Jurkat, Clone E6-1 (cell line): ENCODE measurements around the gene SLC25A12.
"Not testable (repeated sequence)": the region's sequence is repeated elsewhere in the genome, so short reads cannot be mapped to it uniquely, and the experiment has no call there.

ENCODE experiments used
- DNase-seq: peaks from one replicate; pipeline ENCODE4 v3.0.0-alpha.2; 2011; ENCODE audit warnings: low read depth, low spot score
- H3K4me3 ChIP-seq: 2 replicates; pipeline ENCODE4 v1.5.1; 2011; ENCODE audit warnings: mild to moderate bottlenecking, low read length, control low read depth, moderate library complexity

The SLC25A12 gene

DNA sequence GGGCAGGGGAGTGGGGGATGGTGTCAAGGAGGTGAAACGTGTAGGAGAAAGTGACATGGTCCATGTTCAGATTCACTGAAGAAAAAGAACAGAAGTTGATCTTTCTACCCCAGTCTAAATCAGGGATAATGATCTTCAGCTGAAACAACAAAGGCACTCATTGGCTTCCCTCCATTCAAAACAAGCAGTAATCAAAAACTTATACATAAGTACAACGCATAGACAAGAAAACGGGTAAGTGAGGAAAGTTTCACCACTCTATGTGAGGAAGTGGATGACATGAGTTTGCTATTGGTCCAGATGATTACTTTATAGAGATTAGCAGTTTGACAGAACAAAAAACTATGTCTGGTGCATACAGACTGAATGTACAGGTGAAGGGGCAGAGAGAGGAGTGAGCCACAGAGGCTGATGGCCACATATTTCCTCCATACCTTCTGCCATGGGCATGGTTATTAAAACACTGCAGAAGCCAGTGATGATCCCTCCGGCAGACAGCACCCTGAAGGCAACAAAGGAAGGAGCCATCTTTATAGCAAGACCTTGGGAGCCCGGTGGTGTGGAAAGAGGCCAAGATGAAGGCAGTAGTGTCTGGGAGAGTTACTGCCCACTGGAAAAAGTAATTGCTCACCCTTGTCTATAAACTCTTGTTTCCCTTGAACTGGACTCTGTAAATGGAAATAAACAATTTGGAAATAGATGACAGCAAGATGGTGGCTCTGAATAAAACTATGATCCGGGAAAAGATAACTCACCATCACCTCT, 57.7 kb downstream of the SLC25A12 start:
- no peak overlapping the region for H3K4me3 ChIP-seq
- no peak for DNase-seq

DNA sequence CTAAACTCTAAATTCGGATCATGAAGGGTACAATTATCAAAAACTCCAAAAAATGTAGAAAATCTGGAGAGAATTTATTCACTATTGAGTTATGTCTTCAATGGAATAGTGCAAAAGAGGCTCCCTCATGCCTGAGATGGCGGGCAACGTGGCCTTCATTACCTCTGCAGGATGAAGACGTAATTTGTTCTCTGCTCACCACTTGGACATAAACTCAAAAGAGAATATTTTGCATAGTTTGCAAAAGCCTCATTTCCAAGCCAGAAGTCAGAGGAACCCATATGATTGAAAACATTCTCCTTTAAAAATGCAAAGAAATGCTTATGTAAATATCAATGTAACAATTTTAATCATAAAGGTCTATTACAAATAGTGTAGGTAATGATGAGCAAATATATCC, 58.7 kb downstream of the SLC25A12 start:
- H3K4me3 ChIP-seq: no peak overlapping the region
- no peak for DNase-seq

DNA sequence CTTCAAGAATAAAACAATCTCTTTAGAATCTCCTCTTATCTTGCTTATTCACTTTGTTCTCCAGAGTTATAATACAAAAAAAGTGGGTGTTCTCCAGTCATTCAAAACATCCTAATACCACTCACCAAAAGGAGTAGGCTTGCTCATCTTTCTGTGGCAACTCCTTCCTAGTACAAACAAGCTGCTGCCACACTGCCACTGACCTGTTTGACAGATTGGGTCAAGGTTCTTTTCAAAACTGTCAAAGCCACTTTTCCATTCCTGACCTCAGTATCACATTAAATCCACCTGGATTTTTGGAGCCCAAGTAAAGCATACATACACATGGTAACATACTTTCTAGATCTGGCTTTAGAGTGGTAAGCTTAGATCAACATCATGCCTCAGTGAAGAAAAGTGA, 59.8 kb downstream of the SLC25A12 start:
- no peak overlapping the region for H3K4me3 ChIP-seq
- no peak for DNase-seq

DNA sequence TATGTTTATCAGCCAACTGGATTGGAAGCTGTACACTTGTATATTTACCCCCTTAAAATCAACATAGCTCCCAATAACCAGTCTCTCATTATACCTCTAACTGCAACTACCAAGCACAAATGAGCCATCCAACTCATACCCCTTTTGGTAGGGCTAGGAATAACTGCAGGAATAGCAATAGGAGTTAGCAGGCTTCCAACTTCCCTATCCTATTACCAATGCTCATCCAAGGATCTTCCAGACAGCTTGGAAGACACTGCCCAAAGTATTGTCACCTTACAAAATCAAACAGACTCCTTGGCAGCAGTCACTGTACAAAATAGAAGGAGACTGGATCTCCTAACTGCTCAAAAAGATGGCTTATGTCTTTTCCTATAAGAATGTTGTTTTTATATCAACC, 61.6 kb downstream of the SLC25A12 start:
- H3K4me3 ChIP-seq: no peak overlapping the region
- no peak for DNase-seq

DNA sequence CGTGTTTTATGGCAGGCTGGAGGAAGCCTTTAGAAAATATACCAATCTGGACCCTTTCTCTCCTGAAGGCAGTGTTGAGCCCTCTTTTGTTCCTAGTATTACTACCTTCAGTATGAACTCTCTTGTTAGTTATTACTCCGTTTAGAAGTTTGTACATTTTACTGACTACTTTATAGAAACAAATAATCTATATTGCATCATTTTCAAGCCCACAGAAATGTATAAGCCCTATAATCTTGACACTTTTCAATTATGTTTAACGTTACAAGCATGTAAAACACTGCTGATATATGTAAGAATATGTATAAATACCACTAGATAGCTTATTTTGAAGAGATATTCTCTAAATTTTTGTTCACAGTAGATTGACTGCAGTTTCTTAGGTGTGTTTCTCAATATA, 64.0 kb downstream of the SLC25A12 start:
- DNase-seq: no peak
- H3K4me3 ChIP-seq: no peak overlapping the region

DNA sequence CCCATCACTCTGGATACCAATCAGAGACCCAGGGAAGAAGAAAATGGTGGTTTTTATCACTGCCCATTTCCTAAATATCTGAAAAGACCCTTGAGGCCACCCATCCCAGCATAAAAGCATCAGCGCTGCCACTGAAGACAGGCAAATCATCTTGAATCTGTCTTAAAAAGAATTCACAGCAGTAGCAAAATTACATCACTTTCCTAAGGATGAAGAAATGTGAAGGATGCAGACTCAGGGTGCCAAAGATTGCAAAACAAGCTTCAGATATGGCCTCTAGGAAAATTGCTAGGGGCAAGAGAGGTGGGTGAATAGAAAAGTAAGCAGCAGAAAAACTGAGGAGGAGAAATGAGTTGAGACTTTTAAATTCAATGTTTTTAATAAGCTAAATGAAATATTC, 70.0 kb downstream of the SLC25A12 start:
- no peak overlapping the region for H3K4me3 ChIP-seq
- DNase-seq: no peak

DNA sequence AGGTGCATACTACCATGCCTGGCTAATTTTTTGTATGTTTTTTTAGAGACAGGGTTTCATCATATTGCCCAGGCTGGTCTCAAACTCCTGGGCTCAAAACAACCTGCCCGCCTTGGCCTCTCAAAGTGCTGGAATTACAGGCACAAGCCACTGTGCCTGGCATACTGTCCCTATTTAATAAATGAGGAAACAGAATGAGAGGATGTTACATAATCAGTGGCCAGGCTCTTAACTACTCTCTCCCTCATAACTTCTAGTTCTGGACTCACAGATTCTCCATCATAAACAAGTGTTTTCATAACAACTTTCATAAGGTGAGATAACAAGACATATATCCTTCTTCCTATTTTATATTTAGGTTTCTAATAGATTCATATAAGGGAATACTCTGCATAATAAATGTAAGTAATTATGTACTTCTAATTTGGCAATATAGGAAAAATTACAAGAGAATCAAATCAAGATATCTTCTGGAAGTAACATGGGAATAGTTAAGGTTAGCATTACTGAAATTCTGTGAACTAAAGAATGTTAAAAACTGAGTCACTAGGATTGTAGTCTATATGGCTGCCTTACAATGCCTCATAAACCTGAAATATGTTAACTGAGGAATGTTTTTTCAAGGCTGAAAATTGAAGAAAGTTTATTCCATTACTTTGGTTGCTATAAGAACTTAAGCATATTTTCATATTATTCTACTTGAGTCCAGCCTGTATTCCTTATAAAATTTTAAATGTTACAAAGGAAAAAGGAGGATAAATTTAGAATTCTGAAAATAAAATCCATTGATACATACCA, 71.3 kb downstream of the SLC25A12 start:
- no peak overlapping the region for H3K4me3 ChIP-seq
- no peak for DNase-seq

DNA sequence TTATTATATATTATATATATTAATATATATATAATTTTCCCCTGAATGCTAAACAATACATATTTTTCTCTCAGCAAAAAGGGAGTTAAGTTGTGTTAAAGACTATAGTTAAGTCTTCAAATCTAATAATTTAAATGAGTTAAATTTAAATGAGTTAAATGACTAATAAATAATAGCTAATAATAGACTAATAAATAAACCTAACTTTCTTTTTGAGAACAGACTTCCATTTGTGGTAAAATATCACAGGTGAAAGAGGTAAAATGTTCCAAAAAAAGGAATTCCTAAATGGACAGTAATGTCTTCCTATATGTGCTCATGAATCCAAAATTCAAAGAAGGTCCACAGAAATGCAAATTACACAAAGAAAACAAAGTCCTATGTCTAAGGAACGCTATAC, 74.6 kb downstream of the SLC25A12 start:
- H3K4me3 ChIP-seq: no peak overlapping the region
- no peak for DNase-seq

DNA sequence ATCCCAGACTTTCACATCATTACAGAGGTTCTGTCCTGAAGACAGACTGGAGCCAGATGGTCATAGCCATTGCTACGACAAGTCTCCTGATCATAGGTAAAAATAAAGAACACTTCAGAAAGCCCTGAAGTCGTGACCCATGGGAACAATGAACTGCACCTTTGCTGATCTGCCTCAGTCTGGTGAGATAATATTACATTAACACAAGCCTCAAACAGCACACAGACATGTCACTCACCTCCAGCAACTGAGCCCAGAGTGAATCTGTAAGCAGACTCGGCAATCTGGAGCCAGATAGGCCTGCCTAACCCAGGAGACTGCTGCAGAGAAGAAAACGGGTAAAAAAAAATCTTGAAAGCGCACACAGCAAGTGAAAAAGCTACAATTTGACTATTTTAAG, 79.2 kb downstream of the SLC25A12 start:
- H3K4me3 ChIP-seq: no peak overlapping the region
- DNase-seq: no peak

DNA sequence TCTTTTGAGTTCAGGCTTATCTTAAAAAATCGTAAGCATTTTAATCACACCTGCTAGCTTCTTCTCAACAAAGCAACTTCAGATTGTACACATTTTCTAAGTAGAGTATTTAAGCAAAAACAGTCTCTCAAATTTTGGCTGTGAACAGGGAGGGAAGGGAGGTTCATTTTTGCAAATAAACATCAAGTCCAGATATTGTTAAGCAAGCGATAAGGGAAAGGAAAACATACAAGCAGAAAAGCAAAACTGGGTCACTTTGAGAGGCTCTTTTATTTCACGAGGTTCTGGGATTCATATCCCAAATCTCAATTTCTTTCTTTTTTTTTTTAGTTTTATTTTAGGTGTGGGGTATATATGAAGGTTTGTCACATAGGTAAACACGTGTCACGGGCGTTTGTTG, 79.9 kb downstream of the SLC25A12 start:
- no peak overlapping the region for H3K4me3 ChIP-seq
- no peak for DNase-seq

DNA sequence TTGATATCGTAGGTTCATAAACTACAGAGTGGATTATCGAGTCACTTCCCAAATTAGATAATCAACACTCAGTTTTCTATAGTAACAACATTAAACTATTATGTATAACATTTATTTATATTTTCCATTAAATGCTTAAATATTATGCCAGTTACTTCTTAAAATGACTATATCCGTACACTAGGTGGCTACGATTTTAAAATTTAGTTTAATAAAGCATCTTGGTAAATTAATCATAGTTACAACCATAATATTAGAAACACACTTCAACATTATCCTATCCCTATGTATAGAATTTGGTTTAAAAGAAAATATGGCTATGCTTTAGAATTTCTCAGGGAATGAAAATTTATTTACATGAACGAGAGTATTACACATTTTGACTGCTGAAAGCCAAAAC, 80.3 kb downstream of the SLC25A12 start:
- H3K4me3 ChIP-seq: no peak overlapping the region
- no peak for DNase-seq

DNA sequence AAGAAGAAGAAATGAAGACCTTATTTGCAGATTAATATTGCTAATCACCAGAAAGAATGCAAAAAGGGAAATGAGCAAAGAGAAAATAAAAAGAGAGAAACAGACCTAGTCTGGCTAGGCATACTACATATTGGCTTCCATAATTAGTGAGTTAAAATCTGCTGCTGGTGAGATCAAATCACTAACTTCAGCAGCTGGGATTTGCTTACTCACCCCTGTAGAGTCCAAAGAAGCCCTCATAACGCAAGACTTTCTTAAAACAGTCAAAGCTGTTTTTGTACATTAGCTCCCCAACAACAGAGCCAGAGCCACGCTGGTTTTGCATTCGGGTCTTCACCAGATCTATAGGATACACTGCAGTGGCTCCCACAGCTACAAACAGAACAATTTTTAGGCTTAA, 80.9 kb downstream of the SLC25A12 start:
- H3K4me3 ChIP-seq: no peak overlapping the region
- DNase-seq: no peak

DNA sequence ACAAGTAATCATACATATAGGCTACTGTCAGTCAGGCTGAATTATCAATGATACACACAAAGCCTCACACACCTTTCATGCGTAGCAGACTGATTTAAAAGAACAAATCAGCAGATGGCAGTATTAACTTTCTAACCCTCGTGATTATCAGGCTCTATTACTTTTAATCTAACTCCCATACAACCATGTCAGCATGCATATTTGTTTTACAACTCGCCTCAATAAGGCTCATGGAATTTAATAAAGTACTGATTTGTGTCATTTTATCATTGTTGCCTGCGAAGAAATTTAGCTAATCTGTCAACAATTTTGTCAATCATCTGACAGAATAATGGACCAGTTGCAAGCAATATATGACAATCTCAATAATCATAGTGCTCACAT, 82.8 kb downstream of the SLC25A12 start:
- peak; percentile 37 for DNase-seq
- H3K4me3 ChIP-seq: no peak overlapping the region

DNA sequence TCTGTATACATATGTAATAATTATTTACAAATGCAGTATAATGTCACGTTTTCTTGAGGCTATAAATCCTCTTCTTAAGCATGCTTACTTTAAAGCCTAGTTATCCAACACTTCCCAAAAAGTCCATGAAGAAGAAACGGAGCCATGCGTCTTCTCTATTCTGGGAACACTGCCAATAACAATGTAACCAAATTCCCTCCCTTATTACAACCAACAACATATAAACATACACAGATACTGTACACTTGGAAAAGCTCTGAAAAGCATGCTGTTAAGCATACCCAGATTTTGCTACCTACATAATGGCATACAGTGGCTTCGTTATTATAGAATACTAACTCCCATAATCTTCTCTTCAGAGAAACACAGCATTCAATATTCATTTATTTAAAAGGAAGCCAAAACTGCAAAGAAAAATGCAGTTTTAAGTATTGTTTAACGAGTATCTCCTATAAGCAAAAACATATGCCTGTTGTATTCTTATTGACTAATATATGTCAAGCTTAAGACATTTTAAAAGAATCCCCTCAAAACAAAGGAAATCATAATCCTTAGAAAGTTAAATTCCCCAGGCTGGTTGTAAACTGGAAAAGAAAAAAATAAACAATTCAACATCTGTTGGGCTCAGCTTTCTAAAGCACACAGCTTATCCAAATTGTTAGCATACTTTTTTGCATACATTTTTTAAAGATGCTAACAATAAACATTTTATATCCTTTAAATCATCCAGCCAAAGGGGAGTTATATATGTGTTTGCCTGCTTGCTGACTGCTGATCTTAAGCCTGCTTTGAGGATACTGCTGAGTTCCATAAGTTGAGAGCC, 83.4 kb downstream of the SLC25A12 start:
- DNase-seq: no peak
- H3K4me3 ChIP-seq: no peak overlapping the region

DNA sequence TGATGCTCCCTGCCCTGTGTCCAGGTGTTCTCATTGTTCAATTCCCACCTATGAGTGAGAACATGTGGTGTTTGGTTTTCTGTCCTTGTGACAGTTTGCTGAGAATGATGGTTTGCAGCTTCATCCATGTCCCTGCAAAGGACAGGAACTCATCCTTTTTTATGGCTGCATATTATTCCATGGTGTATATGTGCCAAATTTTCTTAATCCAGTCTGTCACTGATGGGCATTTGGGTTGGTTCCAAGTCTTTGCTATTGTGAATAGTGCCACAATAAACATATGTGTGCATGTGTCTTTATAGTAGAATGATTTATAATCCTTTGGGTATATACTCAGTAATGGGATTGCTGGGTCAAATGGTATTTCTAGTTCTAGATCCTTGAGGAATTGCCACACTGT, 85.2 kb downstream of the SLC25A12 start:
- not testable (repeated sequence) for H3K4me3 ChIP-seq, DNase-seq

DNA sequence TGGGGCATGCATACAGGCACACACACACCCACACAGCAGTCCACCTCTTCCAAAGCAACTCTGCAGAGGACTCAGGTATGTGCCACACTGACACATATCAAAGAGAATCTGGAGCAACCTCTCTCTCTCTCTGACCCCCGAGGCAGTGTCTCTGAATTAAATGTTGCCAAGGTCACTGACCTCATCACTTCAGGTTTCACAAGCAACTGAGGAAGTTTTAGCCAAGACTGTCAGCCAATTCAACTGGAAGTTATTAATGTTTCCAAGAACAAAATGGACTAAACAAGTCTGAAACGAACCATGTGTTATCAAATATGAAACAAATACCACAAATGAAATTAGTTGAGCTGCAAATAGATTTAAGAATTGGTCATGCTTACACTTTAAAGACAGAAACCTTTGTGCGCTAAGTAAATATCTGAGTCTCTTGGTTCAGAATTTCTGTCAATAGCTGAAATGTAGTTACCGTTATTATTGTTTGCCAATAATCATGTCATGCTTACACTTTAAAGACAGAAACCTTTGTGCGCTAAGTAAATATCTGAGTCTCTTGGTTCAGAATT, 86.1 kb downstream of the SLC25A12 start:
- DNase-seq: no peak

DNA sequence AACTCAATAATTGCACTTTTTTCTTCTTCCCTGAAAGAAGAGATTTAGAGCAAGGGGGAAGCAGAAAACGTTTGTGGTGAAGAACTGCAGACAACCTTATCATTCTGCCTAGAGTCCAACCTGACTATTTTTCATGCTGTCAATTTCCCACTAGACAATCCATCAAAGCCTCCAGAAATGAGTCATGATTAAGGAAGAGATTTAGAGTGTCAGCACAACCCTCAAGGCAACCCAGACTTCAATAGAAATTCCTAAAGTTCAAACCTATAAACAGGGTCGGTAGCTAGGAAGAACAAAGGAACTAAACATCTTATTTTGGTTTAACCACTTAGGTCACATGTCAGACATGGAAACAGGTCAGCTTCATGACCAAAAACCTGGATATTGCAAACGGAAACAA, 86.9 kb downstream of the SLC25A12 start:
- DNase-seq: no peak

More for the DNA sequence above, 86.1 kb downstream of the SLC25A12 start:
- H3K4me3 ChIP-seq: no peak overlapping the region

DNA sequence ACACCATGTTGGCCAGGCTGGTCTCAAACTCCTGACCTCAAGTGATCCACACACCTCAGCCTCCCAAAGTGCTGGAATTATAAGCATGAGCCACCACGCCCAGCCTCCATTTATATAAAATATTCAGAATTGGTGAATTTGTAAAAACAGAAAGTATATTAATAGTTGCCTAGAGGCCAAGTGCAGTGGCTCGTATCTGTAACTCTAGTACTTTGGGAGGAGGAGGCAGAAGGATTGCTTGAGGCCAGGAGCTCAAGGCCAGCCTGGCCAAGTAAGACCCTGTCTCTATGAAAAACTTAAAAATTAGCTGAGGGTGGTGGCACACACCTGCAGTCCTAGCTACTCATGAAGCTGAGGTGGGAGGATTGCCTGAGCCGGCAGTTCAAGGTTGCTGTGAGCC, 89.6 kb downstream of the SLC25A12 start:
- DNase-seq: no peak
- no peak overlapping the region for H3K4me3 ChIP-seq

More for the DNA sequence above, 86.9 kb downstream of the SLC25A12 start:
- H3K4me3 ChIP-seq: no peak overlapping the region

DNA sequence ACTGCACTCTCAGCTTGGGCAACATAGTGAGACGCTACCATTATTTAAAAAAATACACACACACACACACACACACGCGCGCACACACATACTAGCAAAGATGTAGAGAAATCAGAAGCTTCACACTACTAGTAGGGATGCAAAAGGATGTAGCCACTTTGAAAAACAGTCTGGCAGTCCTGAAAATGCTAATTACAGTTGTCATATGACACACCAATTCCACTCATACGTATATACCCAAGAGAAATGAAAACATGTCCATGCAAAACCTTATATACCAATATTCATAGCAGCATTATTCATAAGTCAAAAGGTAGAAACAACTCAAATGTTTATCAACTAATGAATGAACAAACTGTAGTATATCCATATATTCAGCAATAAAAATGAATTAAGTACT, 90.3 kb downstream of the SLC25A12 start:
- DNase-seq: no peak
- H3K4me3 ChIP-seq: no peak overlapping the region

DNA sequence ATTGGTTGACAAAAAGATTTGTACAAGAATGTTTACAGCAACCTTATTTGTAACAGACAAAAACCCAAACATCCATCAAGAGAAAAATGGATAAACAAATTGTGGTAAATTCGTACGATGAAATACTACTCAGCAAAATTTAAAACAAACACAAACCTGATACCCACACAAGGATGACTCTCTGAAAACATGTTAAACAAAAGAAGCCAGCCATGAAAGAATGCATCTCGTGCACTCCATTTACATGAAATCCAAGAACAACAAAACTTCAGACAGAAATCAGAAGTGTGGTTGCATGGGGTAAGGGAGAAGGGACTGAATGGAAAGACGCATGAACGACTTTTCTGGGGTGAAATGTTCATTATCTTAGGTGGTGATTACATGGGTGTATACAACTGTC, 93.4 kb downstream of the SLC25A12 start:
- no peak overlapping the region for H3K4me3 ChIP-seq
- DNase-seq: no peak
